ENCODE results near the gene CLEC14A.

Gene CLEC14A

DNA sequence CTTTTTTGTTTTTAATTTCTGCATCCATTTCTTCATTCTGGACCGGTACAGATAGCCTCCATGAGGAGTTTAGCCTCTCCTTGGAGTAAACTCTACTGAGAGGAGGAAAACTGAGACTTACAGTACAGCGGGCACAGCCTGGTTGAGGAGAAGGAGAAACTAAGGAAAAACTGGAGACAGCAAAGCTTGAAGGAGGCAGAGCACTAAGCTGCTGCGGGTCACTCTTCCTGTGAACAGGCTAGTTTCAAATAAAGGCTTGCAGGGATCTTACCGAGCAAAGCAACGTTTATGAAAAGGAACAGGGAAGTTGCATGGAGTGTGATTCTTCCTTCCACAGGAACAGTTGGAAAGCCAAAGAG lies 48.5 kb downstream of the CLEC14A start:
- DNase-seq (ENCODE audit: low read depth), result no peak
- no peak overlapping the region for H3K4me3 ChIP-seq (ENCODE audit: low read length)
- TF ChIP-seq, protein P1, sequence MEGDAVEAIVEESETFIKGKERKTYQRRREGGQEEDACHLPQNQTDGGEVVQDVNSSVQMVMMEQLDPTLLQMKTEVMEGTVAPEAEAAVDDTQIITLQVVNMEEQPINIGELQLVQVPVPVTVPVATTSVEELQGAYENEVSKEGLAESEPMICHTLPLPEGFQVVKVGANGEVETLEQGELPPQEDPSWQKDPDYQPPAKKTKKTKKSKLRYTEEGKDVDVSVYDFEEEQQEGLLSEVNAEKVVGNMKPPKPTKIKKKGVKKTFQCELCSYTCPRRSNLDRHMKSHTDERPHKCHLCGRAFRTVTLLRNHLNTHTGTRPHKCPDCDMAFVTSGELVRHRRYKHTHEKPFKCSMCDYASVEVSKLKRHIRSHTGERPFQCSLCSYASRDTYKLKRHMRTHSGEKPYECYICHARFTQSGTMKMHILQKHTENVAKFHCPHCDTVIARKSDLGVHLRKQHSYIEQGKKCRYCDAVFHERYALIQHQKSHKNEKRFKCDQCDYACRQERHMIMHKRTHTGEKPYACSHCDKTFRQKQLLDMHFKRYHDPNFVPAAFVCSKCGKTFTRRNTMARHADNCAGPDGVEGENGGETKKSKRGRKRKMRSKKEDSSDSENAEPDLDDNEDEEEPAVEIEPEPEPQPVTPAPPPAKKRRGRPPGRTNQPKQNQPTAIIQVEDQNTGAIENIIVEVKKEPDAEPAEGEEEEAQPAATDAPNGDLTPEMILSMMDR (IDR thresholded peaks at IDR 0.05; ENCODE audit: insufficient read depth, low read depth, low read length, missing control alignments), result no peak

DNA sequence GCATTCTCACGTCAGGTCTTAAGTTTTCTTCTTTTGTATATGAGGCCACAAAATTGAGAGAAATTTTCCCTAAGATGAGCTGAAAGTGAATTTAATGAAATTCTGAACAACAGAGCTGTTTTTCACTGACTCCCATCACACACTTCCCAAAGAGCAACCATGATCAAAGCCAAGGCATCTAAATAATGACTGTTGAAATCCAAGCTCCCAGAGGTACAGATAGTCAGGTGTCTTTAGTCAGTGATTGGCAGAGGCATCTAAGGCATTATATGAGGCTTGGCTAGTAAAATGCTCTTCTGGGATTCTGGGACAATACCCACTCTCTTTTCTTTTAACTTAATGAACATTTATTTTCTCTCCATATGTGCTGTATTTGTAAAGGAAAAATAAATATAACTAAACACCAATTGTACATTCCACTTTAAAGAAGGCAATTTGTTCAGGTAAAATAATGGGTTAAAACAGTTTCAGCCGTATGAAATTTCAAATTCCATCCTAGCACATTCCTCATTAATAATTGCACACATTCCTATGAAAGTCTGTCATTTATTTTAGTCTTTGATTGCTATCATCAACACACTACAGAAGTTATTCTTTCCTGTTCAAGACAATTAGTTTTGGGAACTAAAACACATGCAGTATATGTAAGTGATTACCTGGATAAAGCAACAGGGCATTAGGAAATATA lies 49.1 kb downstream of the CLEC14A start:
- no peak overlapping the region for H3K4me3 ChIP-seq (ENCODE audit: low read length)
- DNase-seq (ENCODE audit: low read depth), result no peak
- TF ChIP-seq, protein P1 (IDR thresholded peaks at IDR 0.05; ENCODE audit: insufficient read depth, low read depth, low read length, missing control alignments), result no peak

DNA sequence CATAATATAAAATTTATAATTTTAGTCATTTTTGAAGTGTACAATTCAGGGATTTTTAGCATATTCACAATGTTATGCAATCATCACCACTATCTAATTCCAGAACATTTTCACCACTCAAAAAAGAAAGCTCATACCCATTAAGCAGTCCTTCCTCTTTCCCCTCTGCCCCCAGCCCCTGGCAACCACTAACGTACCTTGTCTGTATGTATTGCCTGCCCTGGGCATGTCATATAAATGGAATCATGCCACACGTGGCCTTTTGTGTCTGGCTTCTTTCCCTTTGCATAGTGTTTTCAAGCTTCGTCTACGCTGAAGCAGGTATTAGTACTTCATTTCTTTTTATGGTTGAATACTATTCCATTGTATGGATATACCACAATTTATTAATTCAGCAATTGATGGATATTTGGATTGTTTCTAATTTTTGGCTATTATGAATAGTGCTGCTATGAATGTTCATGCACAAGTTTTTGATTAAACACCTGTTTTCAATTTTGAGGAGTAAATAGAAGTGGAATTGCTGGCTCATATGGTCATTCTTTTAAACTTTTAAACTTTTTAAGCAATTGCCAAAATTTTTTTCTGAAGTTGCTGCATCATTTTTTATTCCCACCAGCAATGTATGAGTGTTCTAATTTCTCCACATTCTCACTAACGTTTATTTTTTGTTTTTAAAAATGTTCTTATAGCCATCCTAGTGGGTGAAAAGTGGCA lies 49.8 kb downstream of the CLEC14A start:
- TF ChIP-seq, protein P1 (IDR thresholded peaks at IDR 0.05; ENCODE audit: insufficient read depth, low read depth, low read length, missing control alignments), result no peak
- DNase-seq (ENCODE audit: low read depth), result no peak
- no peak overlapping the region for H3K4me3 ChIP-seq (ENCODE audit: low read length)

DNA sequence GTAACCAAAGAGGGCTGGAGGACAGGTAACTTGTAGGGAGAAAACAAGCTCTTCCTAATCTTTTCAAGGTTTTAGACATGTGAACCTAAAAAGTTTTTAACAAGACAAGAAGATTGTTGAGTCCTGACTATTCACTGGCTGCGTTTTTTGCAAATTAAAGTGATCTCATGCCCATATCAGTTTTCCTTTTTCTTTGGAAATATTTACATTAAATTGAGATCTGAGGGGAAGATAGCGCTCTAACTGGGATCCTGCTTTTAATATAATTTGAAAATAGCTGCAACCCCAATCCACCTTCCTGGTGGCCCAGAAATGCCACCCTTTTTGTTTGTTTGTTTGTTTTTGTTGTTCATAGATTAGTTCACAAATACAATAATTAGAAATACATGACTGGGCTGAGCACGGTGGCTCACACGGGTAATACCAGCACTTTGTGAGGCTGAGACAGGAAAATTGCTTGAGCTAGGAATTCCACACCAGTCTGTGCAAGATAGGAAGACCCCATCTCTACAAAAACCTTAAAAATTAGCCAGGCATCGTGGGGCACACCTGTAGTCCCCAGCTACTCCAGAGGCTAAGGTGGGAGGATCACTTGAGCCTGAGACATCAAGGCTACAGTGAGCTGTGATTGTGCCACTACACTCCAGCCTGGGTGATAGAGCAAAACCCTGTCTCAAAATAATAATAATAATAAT lies 50.6 kb downstream of the CLEC14A start:
- H3K4me3 ChIP-seq (ENCODE audit: low read length), result no peak overlapping the region
- TF ChIP-seq, protein P1 (IDR thresholded peaks at IDR 0.05; ENCODE audit: insufficient read depth, low read depth, low read length, missing control alignments), result no peak
- no peak for DNase-seq (ENCODE audit: low read depth)

DNA sequence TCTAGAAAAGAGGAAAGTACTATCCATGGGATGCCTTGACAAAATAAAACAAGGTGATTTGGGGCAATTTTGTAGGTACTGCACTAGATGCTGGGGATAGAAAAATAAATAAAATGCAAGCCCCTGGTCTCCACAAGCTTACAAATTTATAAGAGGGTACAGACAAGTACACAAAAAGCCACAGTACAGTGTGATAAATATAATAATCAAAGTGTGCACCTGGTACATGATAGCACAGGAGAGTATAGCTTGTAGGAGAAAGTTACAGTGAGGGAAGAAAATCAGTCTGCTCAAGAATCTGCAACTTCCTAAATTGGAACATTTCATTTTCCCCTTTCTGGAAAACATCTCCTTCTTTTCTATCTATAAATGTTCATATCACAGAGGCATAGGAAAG lies 51.2 kb downstream of the CLEC14A start:
- TF ChIP-seq, protein P1 (IDR thresholded peaks at IDR 0.05; ENCODE audit: insufficient read depth, low read depth, low read length, missing control alignments), result no peak
- DNase-seq (ENCODE audit: low read depth), result no peak
- H3K4me3 ChIP-seq (ENCODE audit: low read length), result no peak overlapping the region

Measured in epithelial cell of esophagus (primary cell).